Pancreas (tissue), 10 donors: ENCODE measurements around the gene AMHR2. TPM values are rescaled to one million over a fixed set of nuclear protein-coding genes. Genes with fewer than 3 reads are reported as not detected.

ENCODE experiments used
- ATAC-seq, 4 donors: fragments of 200-7000 bp; cut with Tn5 transposase; one replicate each; pipeline versions ENCODE4 v1.8.0 to v1.9.1; 2020; ENCODE audit warnings: mild to moderate bottlenecking in 4 of 4, moderate library complexity in 4 of 4
- DNase-seq, 6 donors: peaks; one replicate each; pipeline ENCODE4 v3.0.0-alpha.2; 2020
- FAIRE-seq: peaks from 2 replicates; lab custom pipeline; 2012; peaks lifted over from hg19 to GRCh38; lab: Jason Lieb, UNC
- H3K27ac ChIP-seq, 4 donors: fragments of 200-600 bp; sonication (generic); 1 replicate in 3 of 4; 2 replicates in 1 of 4; pipeline versions ENCODE4 v1.5.0 to v1.8.0; 2020
- H3K27me3 ChIP-seq, 4 donors: fragments of 200-600 bp; one replicate each; pipeline ENCODE4 v1.8.0; 2021
- H3K36me3 ChIP-seq, 3 donors: fragments of 200-600 bp; sonication (generic) in 1 of 3; one replicate each; pipeline versions ENCODE4 v1.5.0 to v1.8.0; 2020 to 2021
- H3K4me1 ChIP-seq, 3 donors: fragments of 200-600 bp; one replicate each; pipeline ENCODE4 v1.8.0; 2021
- H3K4me3 ChIP-seq, 4 donors: fragments of 200-600 bp; sonication (generic) in 2 of 4; one replicate each; pipeline versions ENCODE4 v1.5.0 to v1.8.0; 2020 to 2021
- H3K9me3 ChIP-seq, 4 donors: fragments of 200-600 bp; one replicate each; pipeline ENCODE4 v1.8.0; 2021
- CTCF ChIP-seq, 4 donors: fragments of 200-600 bp; sonication (generic) in 3 of 4; IDR thresholded peaks; one replicate each; pipeline versions ENCODE4 v1.5.0 to v1.8.0; 2021; ENCODE audit warnings: antibody characterized with exemption in 4 of 4
- WGBS, 2 donors: extraction: QIAGEN DNeasy Blood & Tissue Kit; methylation state at CpG; one replicate each; pipeline ENCODE4 v1.1.7; 2013; 5-methylcytosine and 5-hydroxymethylcytosine counted together
- intact Hi-C, 3 donors: fragments of 100-400 bp; cut with DNase I; formaldehyde crosslinking; loops; one replicate each; pipeline versions ENCODE4 v1.11.1 to v1.14.2; 2022
- polyA plus RNA-seq, 2 donors: library from polyadenylated mRNA; stranded (reverse); fragments of 200-250 nt; gene quantifications; one replicate each; pipeline ENCODE4 v1.2.3, GENCODE V29; 2013
- total RNA-seq, 6 donors: library from RNA; stranded (reverse); fragmentation: NEBNext Ultra II Directional in 4 of 6; extraction: Animal tissue kit (Norgen Biotek cat#: 25700) in 4 of 6; gene quantifications; one replicate each; pipeline versions ENCODE4 v1.2.1 to v1.2.4, GENCODE V29; 2021 to 2023
- donor health status: healthy with polysubstance abuse.
- donor health status: DM: no; HTN: no; CAD: no; lungs with moderate emphysema.
- donor health status: DM: no; HTN: no; CAD: no.
- donor health status: control.
- donor health status: control.
- donor health status: Bipolar disorder and iron deficiency.
- donor health status: DM: yes; HTN: yes; CAD: no.
- donor health status: DM: no; HTN: no; CAD: no.
- donor health status: DM: no; HTN: no; CAD: no.
- donor health status: DM: yes; HTN: yes; CAD: no.

The AMHR2 gene
- total and polyA plus RNA-seq, 8 donors, result 1.7 to 8.1 (median 2.9) TPM

- peak overlapping the region in 1 of 4 donors; percentile 13 for H3K27ac ChIP-seq
- WGBS, 2 donors, result 51 to 60% methylated on average over 2 of the region's 2 CpGs
- intact Hi-C loops, result no loop called here
Measured at GRCh38 chr12:53474077-53474476, 50.4 kb downstream of the AMHR2 start.

GRCh38 chr12:53474819-53475218 lies 51.2 kb downstream of the AMHR2 start:
- no peak overlapping the region for H3K4me3 ChIP-seq
- H3K4me1 ChIP-seq, result peaks cover 12 to 29% (median 16%) of the 10 kb centered on the region in 3 donors
- peak overlapping the region in 1 of 4 donors; percentile 20 for H3K27ac ChIP-seq
- no peak for TF ChIP-seq CTCF (IDR thresholded peaks at IDR 0.05)
- intact Hi-C loops, result no loop called here
- H3K27me3 ChIP-seq, result no peaks in the 10 kb centered on the region
- 65 to 75% methylated on average over 13 of the region's 13 CpGs for WGBS, 2 donors
- DNase-seq (no peak), FAIRE-seq (no peak), ATAC-seq (peak in 1 of 4 donors; percentile 2)
- peaks cover 16 to 89% (median 30%) of the 10 kb centered on the region in 3 donors for H3K36me3 ChIP-seq
- H3K9me3 ChIP-seq, result no peaks in the 10 kb centered on the region

More at GRCh38 chr12:53474077-53474476, 50.4 kb downstream of the AMHR2 start:
- no peaks in the 10 kb centered on the region for H3K27me3 ChIP-seq
- H3K4me1 ChIP-seq, result peaks cover 12 to 29% (median 16%) of the 10 kb centered on the region in 3 donors
- H3K9me3 ChIP-seq, result no peaks in the 10 kb centered on the region
- no peak for FAIRE-seq
- no peak for ATAC-seq
- no peak for DNase-seq
- peaks cover 18 to 90% (median 35%) of the 10 kb centered on the region in 3 donors for H3K36me3 ChIP-seq
- H3K4me3 ChIP-seq, result no peak overlapping the region
- no peak for TF ChIP-seq CTCF (IDR thresholded peaks at IDR 0.05)

GRCh38 chr12:53476769-53477209 lies 53.1 kb downstream of the AMHR2 start:
- H3K4me1 ChIP-seq, result peaks cover 12 to 29% (median 16%) of the 10 kb centered on the region in 3 donors
- H3K27me3 ChIP-seq, result no peaks in the 10 kb centered on the region
- H3K36me3 ChIP-seq, result peaks cover 6 to 86% (median 44%) of the 10 kb centered on the region in 3 donors
- H3K4me3 ChIP-seq, result no peak overlapping the region
- no peak overlapping the region for H3K27ac ChIP-seq
- FAIRE-seq, result no peak
- H3K9me3 ChIP-seq, result no peaks in the 10 kb centered on the region
- TF ChIP-seq CTCF (IDR thresholded peaks at IDR 0.05), result no peak
- DNase-seq, result no peak
- peak in 3 of 4 donors; percentile 24 to 28 (median 25) for ATAC-seq
- 54 to 59% methylated on average over 2 of the region's 2 CpGs for WGBS, 2 donors
- intact Hi-C loops, result no loop called here

- Histone ChIP-seq H3K4me1 (peaks cover 8 to 21% (median 13%) of the 10 kb centered on the region in 3 donors), H3K9me3 (no peaks in the 10 kb centered on the region), H3K36me3 (peaks cover 6 to 65% (median 40%) of the 10 kb centered on the region in 3 donors), H3K27ac (no peak overlapping the region), H3K27me3 (no peaks in the 10 kb centered on the region), H3K4me3 (no peak overlapping the region)
- no peak for DNase-seq
- FAIRE-seq, result no peak
- intact Hi-C loops, result no loop called here
- ATAC-seq, result no peak
- no peak for TF ChIP-seq CTCF (IDR thresholded peaks at IDR 0.05)
- WGBS, 2 donors, result 32 to 52% methylated on average over 1 of the region's 1 CpG
Measured at GRCh38 chr12:53478865-53479264, 55.2 kb downstream of the AMHR2 start.

GRCh38 chr12:53479331-53479730 lies 55.7 kb downstream of the AMHR2 start:
- FAIRE-seq (no peak), ATAC-seq (no peak), DNase-seq (no peak)
- H3K36me3 ChIP-seq, result peaks cover 6 to 61% (median 40%) of the 10 kb centered on the region in 3 donors
- no peak overlapping the region for H3K4me3 ChIP-seq
- H3K27ac ChIP-seq, result no peak overlapping the region
- no peak for TF ChIP-seq CTCF (IDR thresholded peaks at IDR 0.05)
- H3K27me3 ChIP-seq, result no peaks in the 10 kb centered on the region
- intact Hi-C loops, result no loop called here
- H3K9me3 ChIP-seq, result no peaks in the 10 kb centered on the region
- H3K4me1 ChIP-seq, result peaks cover 3 to 17% (median 8%) of the 10 kb centered on the region in 3 donors
- WGBS, 2 donors, result 78 to 85% methylated on average over 5 of the region's 5 CpGs
